SU-DHL-6 (cell line): ENCODE measurements around the gene IL21.

ENCODE experiments used
- CTCF ChIP-seq: fragments of 200-600 bp; sonication (generic); IDR thresholded peaks from one replicate; pipeline ENCODE4 v1.5.1; 2017; ENCODE audit warnings: antibody characterized with exemption, mild to moderate bottlenecking, low read length, moderate library complexity; ENCODE audit not compliant: insufficient read depth, poor library complexity, severe bottlenecking
- EZH2phosphoT487 ChIP-seq: fragments of 200-600 bp; sonication (generic), shearing (Covaris generic); conservative IDR thresholded peaks from 2 replicates; pipeline ENCODE4 v1.6.1; 2018; ENCODE audit warnings: mild to moderate bottlenecking, antibody characterized with exemption, low read length, moderate library complexity, mixed read lengths

- TF ChIP-seq CTCF (no peak), EZH2phosphoT487 (no peak)
These were observed 44.5 kb upstream of the IL21 start for GRCh38 chr4:122665161-122665929.
